NCI-H1092 (cell line): Measurements from ENCODE around the gene ST3GAL5.

ENCODE experiments used
- DNase-seq: peaks from one replicate; lab custom pipeline; 2025; lab: John Stamatoyannopoulos, UW

ST3GAL5 gene

DNA sequence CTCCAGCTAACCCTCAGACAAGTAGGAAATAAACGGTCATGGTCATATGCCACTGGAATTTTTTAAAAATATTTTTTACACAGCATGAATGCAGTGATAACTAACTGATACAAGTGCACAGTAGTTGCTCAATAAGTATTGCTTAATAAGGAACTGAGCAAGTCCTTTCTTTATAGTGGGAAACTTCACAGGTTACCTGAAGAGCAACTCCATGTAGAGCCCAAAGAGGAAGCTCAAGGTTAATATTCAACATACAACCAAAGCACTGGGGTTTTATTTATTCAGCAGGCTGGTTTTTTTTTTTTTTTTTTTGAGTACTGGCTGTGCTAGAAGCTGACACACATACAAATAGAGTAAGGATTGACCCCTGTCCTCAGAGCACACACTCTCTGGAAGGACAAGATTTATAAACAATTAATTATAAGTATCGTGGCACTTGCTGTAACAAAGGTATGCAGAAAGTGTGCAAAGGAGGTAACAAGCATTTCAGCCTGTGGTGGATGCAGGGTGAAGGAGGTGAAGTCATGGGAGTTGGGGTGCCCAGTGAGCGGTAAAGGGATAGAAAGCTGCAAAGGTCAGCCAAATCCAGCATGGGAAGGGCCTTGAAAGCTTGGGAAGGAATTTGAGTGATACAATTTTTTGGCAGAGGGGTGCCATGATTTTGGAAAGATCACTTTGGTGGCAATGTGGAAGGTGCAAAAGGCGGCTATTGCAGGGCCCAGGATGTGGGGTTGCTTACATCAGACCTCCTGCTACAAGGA is 82.3 kb downstream of the ST3GAL5 start:
- DNase-seq: no peak

DNA sequence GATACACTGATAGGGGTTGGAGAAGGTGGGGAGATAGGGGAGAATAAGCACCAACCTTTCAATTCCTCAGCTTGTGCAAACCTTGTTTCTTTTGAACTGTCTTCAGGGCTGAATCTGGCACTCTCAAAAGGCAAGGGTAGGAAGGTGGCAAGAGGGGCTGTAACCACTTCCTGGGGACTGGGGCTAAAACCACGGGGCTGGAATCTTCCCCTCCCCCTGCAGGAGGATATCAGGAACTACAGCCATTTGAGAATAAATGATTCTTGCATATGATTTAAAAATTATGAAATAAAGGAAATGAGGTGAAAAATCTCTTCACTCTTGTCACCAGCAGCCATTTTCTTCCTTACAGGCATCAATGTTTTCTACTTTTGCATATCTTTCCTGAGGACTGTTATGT is 84.2 kb downstream of the ST3GAL5 start:
- no peak for DNase-seq

DNA sequence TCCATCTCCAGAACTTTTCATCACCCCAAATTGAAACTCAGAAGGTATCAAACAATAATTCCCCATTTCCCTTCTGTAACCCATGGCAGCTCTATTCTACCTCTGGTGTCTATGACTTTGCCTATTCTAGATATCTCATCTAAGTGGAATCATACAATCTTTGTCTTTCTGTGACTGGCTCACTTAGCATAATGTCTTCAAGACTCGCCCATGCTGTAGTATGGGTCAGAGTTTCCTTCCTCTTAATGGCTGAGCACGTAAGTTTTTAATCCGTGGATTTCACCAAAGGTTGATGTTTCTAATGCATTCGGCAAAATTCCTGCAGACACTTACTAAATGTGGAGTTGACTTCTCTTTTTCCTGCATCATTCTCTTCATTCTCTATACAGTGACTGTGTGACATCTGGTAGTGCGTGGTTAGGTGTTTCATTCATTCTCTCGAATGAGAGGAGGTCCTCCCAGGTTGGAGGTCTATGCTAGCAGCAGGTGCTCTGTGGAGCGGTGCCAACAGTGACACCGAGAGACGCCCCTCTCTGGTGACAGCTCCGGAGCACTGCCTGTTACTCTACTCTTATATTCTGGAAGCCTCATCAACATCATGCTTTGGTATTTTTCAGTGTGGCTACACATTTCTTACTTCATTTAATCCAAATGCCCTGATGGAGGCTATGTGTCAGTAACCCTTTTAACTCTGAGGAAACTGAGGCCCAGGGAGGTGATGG is 84.9 kb downstream of the ST3GAL5 start:
- DNase-seq: no peak

DNA sequence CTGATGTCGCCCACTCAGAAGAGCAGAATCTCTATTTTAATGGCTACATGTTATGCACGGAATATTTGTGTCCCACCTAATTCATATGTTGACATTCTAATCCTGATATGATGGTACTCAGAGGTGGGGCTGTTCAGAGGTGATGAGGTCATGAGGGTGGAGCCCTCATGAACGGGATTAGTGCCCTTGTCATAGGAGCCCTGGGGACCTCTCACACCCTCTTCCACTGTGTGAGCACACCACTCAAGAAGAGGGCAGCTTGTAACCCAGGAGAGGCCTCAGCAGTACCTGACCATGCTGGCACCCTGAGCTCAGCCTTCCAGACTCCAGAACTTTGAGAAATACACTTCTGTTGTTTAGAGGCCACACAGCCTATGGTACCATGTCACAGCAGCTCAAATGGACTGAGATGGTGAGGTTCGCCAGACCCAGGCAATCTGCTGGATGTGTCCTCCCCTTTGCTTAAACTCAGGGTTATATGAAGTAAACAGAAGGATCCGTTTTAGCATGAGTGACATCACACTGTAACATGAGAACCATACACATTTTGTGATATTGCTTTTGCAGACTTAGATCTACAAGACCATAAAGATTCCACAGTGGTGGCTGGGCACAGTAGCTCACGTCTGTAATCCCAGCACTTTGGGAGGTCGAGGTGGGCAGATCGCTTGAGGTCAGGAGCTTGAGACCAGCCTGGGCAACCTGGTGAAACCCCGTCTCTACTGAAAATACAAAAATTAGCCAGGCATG is 86.3 kb downstream of the ST3GAL5 start:
- DNase-seq: no peak

DNA sequence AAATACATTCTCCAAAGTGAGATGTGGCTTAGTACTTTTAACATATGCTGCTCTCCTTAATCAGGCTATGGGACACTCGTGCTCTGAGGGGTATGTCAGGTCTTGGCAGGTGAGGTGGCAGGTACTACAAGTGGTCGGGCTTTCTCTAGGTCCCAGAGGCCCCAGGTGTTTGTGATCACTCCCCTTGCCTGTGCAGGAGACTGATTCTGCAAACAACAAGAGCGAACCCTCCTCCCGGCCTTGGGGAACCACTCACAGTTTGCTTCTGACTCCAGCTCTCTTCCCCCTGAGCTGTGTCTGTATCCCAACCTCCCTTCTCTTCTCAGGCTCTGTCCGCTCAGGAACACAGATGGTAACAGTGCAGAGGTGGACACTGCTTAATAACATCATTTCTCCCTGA is 86.9 kb downstream of the ST3GAL5 start:
- DNase-seq: no peak

DNA sequence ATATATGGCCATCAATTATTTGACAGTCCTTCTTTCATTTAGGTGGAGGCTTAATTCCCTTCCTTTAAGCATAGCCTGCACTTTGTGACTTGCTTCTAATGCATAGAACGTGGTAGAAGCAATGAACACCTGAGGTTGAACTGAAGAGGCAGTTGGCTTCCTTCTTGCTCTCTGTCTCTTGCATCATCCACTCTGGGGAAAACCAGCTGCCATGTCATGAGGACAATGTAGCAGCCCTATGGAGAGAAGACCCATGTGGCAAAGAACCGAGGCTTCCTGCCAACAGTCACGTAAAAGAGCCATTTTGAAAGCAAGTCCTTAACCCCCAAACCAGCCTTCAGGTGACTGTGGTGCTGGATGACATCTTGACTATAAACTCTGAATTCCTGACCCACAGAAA is 88.2 kb downstream of the ST3GAL5 start:
- DNase-seq: no peak

DNA sequence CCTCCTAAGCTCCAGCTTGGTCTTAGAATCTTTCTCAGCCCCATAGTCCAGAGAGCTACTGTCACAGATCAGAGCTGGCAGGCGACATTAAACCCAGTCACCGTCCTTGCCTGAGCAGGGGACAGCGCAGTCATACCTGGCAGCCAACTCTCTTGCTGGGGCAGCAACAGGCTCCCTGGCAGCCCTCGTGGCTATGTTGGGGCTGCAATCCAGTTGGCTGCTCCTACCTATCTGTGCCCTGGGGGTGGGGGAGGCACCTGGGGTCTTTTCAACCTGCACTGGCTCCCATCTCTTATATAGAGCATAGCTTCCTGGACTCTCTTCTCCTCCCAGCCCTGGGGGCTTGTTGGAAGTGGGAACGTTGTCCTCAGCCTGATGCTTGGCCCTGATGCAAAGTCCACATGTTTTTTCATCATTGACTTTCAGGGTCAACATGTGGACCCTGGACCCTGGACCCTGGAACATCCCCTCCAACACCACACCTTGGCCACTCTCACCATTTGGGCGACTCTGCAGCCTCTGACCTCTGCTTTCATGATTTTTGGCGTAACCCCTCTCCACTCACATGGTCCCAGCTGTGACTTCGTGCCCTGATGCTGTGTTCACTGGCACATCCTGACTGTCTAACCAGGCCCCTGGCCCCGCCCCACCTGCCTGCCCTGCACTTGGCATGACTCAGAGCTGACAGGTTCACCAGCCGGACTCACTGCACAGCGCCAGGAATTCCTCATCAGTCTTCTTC is 89.4 kb downstream of the ST3GAL5 start:
- no peak for DNase-seq

DNA sequence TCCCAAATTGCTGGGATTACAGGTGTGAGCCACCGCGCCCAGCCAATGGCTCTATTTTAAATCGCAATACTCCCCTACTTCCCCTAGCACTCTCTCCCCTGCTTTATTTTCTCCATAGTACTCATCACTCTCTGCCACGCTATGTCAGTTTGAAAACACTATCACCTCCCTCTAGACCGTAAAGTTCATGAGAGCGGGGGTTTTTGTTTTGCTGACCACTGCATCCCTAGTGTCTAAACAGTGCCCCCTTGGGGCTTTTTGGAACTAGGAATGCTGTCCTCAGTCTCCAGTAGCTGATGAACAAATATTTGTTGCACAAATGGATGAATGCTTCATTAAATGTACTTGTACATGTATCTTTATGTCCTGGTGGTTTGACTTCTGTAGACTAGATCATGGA is 90.9 kb downstream of the ST3GAL5 start:
- peak; percentile 20 for DNase-seq

DNA sequence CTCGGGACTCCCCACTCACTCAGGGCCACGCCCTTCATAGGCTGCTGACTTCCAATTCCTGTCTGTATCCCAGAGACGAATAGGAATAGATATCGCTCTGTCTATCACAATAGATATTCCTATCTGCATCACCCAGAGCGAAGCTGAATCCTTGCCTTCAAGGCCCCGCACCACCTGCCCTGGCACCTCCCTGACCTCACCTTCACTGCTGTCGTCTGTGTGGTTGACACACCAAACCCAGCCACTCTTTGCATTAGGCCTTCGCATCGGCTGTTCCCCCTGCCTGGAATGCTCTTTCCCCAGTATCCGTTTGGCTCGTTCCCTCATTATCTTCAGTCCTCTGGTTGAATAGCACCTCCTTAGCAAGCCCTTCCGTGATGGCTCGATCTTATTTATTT is 91.5 kb downstream of the ST3GAL5 start:
- no peak for DNase-seq

DNA sequence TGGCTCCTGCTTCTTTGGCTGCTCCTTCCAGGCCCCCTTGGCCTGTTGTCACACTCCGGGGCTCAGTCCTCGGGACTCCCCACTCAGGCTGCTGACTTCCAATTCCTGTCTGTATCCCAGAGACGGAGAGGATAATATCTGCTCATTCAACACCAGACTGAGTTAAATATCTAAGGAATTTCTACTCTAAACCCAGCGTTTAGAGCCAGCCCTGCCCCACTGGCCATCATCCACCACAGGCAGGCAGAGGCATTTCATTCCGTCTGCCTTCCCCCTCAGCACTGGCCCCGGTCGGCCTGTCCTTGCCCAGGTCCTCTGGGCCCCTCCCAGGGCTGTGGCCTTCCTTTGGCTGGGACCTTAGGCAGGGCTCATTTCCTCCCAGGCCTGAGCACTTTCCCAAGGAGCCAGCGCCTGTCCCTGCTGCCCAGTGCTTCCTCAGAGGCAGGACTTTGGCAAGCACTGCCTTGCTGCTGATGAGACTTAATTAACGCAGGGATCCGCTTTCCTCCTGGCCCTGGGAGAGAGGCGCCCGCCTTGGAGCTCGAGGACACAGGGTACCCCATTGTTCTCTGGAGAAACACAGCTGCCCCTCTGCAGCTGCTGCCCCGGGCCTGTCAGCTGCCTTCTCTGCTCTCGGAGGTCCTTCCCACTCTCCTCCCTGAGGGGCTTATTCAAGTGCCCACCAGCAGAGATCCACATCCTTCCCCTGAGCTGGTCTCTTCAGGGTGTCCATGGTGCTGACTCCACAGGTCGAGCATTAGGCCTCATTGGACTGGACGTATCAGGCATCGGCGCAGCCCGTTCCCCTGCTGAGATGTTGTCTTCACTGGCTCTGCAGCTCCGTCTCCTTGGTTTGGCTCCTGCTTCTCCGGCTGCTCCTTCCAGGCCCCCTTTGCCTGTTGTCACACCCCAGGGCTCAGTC is 92.2 kb downstream of the ST3GAL5 start:
- peak; percentile 35 for DNase-seq

DNA sequence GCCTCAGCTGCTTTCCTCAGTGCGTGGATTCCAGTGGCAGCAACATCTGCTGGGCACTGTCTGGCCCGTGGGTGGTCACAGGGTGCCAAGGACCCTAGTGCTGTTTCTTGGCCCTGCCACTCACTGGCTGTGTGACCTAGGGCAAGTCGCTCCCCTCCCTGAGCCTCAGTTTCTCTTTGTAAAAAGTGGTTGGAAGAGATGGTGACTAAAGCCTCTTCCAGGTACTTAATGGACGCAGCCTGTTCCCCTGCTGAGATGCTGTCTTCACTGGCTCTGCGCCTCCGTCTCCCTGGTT is 92.8 kb downstream of the ST3GAL5 start:
- DNase-seq: no peak

DNA sequence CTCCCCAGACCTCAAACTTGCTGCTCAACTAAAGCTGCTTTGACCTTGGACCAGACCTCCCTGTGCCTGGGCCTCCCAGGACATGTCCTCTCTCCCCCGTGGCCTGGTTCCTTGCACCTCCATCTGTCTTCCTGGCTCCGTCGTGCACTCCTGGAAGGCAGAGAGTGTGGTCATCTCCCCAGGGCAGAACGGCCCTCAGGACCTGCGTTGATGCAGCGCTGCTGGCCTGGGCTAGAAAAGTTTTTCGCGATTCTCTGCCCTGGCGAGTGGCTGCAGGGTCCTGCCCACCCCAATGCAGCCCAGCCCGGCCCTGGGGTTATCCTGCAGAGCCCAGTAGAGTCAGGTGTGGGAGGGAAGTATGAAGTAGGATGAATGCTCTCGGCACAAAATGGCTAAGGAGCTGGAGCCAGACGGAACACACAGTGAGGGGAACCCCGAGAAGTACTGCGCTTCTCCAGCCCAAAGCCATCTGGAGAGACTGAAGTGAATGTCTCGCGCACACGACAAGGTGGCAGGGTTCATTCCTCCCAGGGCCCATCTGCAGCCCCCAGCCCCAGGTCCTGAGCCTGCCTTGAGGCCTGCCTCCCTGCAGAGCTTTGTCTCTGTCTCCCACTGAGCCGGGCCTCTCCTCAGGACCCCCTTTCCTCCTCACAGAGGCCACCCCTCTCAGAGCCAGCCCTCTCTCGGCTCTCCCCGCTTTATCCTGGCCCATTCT is 93.3 kb downstream of the ST3GAL5 start:
- no peak for DNase-seq

DNA sequence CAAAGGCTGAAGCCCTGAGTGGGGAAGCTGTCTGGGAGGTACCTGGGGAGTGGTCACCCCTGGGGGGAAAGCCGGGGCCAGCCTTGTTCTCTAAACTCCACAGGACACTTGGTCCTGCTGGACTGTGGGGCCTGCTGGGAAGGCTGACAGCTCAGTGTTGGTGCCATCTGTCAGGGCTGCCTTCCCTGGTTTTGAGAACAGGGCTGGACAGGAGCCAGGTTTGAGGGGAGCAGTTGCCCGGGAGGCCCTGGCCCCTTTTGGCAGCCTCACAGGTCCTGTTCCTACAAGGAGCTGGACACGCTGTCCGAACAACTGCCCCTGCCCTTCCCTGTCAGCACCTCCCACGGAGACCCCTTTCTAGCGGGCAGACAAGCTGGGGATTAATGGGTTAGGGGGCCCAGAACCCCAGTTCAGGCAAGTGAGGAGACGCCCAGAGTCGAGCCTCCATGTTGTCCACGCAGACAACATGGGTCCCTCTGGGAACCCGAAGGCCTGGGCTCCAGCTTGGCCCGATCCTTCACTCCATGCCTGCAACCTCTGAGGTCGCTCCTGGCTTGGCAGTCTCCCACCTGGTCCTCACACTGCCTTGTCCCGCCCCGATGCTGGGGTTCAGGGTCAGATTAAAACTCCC is 94.2 kb downstream of the ST3GAL5 start:
- no peak for DNase-seq

DNA sequence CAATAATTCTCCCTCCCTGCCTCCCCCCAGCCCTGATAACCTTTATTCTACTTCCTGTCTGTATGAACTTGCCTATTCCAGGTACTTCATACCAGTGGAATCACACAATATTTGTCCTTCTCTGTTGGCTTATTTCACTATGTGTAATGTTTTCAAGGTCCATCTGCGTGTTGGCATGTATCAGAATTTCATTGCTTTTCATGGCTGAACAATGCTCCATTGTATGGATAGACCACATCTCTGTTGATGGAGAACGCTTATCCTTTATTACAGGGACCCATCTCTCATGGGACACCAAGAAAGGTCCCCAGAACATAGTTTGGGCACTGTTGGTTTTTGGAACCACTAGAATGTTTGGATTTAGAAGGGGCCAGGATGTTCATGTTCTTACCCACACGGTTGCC is 94.8 kb downstream of the ST3GAL5 start:
- DNase-seq: no peak

DNA sequence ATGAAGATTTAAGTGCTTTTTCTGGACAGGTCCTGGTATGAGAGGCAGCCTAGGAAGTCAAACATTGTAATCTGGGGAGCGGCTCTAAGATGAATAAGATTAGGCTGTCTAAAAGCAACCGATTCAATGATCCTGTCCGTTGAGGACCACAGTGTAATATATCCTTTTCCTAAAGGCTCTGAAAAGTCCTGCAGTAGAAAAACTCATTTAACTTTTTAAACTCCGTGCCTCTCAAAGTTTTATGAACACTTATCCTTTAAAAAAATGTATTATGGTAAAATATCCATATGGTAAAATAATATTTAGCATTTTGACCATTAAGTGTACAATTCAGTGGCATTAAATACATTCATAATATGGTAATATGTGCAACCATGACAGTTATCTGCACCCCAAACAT is 95.2 kb downstream of the ST3GAL5 start:
- no peak for DNase-seq

DNA sequence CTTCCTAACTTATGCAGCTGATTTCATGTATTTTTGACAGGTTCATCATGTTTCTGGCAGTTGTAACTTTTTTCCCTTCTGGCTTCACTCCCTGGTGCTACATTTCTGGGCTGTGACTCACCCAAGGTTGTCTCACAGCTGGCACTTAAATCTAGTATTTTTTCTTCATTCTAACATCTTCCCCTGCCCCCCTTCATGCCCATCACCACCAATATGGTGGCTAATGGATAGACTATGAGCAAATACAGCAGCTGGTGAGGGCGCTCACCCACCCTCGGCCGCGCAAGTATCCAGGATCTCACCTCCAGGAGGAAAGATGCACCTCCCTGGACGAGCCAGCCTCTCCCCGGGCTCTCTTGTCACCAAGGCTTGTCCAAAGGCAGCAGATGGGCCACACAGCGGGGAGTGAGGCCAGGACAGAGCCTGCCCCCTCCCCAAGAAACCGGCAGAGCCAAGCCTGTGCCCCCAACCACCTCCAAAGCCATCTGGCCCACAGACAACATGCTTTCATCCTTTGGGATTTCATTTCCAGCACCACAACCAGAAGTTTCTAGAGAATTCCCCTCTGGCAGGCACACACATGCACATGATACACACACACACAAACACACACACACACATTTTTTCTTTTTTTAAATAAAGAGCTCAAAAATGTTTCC is 95.9 kb downstream of the ST3GAL5 start:
- DNase-seq: no peak

DNA sequence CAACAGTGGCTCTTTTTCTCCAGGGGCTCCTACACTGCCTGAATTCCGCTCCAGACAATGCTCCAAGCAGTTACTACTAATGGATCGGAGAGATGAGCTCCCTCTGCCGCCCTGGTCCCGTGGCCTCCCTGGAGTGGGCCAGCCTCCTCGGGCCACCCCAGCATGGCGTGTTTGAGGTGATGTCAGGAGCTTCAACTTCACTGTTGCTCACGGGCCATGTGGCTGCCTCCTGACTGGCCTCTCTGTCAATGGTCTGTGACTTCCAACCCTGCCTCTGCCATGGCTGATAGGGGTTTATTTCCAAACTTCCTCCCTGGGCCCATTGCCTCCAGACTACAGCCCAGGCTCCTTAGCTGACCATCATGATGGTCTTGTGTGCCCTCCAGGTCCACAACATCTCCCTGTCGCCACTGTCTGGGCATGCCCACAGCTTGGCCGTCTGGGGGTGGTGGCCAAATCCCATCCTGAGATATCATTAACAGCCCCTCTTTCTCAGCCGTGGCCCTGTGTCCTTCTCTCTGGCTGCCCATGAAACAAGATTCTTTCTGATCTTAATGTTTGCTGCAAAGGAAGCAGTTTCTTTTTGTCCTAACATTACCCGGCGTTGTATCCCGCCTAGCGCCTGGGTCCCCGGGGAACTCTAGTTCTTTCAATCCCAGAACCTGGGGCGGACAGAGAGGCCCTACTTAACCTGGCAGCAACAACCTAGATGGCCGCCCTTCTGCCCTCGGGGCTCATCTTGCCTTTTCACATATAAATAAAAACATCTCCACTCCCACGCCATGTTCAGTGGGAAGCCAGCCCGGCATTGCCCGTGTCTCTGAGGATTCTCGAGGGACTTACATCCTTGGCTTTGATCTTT is 96.9 kb downstream of the ST3GAL5 start:
- no peak for DNase-seq

DNA sequence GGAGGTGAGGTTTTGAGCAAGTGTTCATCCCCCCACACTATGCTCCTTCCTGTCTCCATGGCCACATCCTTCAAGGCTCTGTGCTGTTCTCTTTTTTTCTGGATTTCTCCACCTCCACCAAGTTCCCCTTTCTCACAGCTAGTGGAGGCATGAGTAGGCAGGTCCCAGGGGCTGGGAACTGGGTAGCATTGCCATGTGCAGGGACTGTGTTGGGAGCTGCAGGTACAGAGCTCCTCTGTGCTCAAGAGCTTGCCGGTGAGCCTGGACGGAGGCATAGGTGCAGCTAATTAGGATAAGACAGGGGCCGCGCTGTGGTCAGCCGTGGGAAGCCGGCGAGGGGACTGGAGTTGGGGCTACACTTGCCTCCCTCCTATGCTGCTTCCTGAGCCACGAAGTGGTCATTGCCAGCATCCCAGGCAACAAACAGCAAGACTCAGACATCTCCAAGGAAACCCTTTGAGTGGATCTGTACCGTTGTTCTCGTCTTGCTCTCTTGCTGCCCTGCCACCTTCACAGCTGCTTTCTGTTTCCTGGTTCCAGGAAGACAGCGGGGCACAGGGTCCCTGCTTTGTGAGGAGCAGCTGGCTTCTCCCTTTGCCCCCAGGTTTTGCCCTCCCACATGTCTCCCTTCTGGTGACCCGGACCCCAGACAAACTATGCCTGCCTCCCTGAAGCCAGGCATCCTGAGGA is 98.1 kb downstream of the ST3GAL5 start:
- no peak for DNase-seq
